Neural cell (in vitro differentiated cells): Measurements from ENCODE around the gene PNLIP.

Source experiments
- EP300 ChIP-seq: fragments of 450-650 bp; conservative IDR thresholded peaks from 2 replicates; pipeline ENCODE4 v1.6.1; 2014; ENCODE audit warnings: antibody characterized with exemption, mild to moderate bottlenecking, moderate library complexity; ENCODE audit not compliant: poor library complexity, severe bottlenecking
- TAF1 ChIP-seq: IDR thresholded peaks from 2 replicates; pipeline ENCODE4 v1.6.1; 2012; ENCODE audit warnings: low read depth
- TF ChIP-seq, protein P1 (sequence below): fragments of 450-650 bp; IDR thresholded peaks from 2 replicates; pipeline ENCODE4 v1.5.1; 2014; ENCODE audit warnings: antibody characterized with exemption, mild to moderate bottlenecking, moderate library complexity; ENCODE audit not compliant: poor library complexity, severe bottlenecking

DNA sequence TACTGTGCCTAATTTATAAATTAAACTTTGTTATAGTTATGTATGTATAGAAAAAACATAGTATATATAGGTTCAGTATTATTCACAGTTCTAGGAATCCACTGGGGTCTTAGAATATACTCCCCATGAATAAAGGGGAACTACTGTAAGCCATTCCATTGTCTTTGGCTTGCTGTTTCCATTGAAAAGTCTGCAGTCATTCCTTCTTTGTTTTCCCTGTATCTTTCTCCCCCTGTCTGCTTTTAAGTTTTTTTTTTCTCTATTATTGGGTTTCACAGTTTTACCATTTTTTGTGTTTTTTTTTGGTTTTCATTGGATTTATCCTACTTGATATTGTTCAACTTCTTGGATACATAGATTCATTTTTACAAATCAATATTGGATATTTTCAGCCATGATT, 6.7 kb upstream of the PNLIP start:
- TF ChIP-seq EP300 (no peak), TAF1 (no peak)
- TF ChIP-seq, protein P1, sequence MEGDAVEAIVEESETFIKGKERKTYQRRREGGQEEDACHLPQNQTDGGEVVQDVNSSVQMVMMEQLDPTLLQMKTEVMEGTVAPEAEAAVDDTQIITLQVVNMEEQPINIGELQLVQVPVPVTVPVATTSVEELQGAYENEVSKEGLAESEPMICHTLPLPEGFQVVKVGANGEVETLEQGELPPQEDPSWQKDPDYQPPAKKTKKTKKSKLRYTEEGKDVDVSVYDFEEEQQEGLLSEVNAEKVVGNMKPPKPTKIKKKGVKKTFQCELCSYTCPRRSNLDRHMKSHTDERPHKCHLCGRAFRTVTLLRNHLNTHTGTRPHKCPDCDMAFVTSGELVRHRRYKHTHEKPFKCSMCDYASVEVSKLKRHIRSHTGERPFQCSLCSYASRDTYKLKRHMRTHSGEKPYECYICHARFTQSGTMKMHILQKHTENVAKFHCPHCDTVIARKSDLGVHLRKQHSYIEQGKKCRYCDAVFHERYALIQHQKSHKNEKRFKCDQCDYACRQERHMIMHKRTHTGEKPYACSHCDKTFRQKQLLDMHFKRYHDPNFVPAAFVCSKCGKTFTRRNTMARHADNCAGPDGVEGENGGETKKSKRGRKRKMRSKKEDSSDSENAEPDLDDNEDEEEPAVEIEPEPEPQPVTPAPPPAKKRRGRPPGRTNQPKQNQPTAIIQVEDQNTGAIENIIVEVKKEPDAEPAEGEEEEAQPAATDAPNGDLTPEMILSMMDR, result no peak
